ENCODE measurements around the gene USH1C.

USH1C gene

GRCh38 chr11:17472467-17472866 is 71.7 kb downstream of the USH1C start:
- no peak for DNase-seq (ENCODE audit: low read depth in 2 of 2)

- DNase-seq (ENCODE audit: low read depth in 2 of 2): no peak
Measured at GRCh38 chr11:17471501-17471900, 72.7 kb downstream of the USH1C start.

GRCh38 chr11:17469998-17470397 is 74.2 kb downstream of the USH1C start:
- DNase-seq (ENCODE audit: low read depth in 2 of 2): no peak

DNA sequence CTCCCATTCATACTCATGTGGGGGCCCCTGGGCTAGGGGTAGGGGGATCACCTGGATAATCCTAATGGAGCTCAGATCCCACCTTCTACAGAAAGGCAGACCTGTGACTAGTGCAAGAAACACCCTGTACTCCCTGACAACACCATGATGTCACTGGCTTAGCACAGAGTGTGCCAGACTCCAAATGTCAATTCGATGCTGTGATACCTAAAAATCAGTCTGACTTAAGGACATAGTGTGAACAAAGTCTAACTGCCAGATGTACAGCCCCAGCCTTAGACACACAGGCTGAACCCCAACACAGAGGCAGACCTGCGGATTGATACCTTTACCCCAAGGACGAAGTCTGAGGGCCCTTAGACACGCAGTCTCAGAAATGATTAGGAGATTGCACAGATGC is 76.1 kb downstream of the USH1C start:
- DNase-seq (ENCODE audit: low read depth in 2 of 2): no peak

GRCh38 chr11:17463546-17464174 is 80.6 kb downstream of the USH1C start:
- DNase-seq (ENCODE audit: low read depth in 2 of 2): no peak

GRCh38 chr11:17462940-17463339 is 81.3 kb downstream of the USH1C start:
- no peak for DNase-seq (ENCODE audit: low read depth in 2 of 2)

DNA sequence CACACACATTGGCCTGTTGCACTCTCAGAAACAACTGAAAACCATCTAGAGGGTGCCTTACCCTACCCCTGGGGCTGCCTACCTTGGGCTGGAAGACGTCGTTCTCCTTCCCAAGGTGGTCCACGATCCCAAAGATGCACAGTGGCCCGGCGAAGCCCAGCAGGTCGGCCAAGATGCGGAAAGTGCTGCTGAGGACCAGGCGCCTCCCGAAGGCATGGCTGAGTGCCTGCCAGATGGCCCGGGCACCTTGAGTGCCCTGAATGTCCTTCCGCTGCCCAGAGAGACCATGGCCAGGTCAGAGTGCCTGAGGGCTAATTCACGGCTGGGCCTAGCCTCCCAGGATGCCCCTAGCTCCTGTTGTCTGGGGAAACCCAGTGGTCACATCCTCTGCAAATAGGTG is 83.8 kb downstream of the USH1C start:
- DNase-seq (ENCODE audit: low read depth in 2 of 2): no peak

DNA sequence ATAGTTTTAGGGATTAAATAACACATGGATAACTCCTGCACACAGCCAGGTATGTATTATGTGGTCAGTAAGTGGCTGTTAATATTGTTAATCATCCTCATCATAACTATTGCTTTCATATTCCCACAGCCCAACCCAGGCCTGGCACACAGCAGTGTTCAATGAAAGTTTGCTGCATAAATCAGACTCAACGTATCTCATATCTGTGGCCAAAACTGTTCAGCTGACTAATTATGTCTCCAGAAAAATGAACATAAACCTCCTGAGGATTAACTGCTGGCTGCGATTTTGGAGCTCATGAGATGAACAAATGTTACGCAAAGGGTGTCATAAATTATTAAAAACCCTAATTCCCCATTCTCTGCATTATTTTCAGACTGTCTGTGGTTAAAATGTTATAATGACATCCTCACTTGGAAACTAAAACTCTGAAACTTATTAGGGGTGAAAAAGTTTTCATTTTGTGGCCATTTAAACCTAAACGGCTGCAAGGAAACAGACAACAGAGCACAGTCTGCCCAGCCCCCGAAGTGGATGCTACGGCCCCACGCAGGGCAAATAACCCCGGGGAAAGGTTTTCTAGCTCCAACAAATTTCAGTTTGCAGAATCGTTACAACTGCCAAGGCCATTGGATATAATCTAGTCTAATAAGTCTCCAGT is 84.8 kb downstream of the USH1C start:
- no peak for DNase-seq (ENCODE audit: low read depth in 2 of 2)

GRCh38 chr11:17458268-17458667 is 85.9 kb downstream of the USH1C start:
- no peak for DNase-seq (ENCODE audit: low read depth in 2 of 2)

DNA sequence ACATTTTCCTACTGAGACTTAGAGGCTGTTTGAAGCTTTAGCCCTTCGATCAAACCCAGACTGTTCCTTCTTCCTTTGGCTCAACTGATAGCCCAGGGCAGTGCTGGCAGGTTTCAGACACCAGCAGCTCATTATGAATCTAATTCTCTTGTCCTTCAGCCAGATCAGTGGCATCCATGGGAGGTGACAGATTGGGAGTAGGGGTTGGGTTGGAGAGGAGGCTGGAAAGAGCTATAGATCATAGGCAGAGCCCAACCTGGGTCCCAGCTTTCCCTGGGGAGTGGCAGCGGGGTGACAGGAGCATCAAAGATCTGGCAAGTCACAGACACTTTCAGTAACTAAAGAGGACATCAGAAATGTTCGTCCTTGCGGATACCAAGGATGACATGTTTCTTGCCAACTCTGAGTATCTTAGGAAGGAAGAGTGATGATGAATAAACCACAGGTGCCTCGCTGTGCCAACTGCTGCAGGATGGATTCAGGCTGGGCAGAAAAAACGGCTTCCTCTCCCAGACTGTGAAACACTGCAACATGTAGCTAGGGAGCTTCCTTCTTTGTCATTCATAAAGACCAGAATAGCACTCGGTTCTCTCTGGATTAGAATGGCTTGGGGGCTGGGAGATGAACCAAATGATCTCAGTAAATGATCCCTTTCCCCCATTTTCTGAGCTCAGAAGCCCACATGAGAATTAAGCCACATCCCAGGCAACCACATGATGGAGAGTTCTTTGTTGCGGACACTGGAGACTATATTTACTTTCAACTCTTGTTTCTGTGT is 86.6 kb downstream of the USH1C start:
- no peak for DNase-seq (ENCODE audit: low read depth in 2 of 2)

- DNase-seq (ENCODE audit: low read depth in 2 of 2): no peak
Measured at GRCh38 chr11:17452668-17453067, 91.5 kb downstream of the USH1C start.

- no peak for DNase-seq (ENCODE audit: low read depth in 2 of 2)
Measured at GRCh38 chr11:17449158-17449557, 95.1 kb downstream of the USH1C start.

DNA sequence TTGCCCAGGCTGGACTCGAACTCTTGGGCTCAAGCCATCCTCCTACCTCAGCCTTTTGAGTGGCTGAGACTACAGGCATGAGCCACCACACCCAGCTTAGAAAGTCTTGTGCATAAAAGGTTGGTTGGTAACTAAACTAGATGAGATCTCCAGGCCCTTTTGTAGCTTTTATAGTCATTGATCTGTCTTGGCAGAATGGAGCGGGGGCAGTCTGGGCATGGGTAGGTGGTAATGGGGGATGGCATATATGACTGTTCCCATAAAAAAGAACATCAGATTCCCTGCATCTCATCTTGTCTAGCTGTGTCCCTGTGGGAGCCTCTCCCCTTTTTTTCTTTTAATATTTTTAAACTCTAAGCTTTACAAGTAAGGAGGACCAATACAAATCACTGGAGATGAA is 97.7 kb downstream of the USH1C start:
- no peak for DNase-seq (ENCODE audit: low read depth in 2 of 2)

GRCh38 chr11:17445240-17445795 is 98.9 kb downstream of the USH1C start:
- no peak for DNase-seq (ENCODE audit: low read depth in 2 of 2)

GRCh38 chr11:17443926-17444690 is 100.1 kb downstream of the USH1C start:
- DNase-seq (ENCODE audit: low read depth in 2 of 2): no peak
